ENCODE measurements around the gene GATAD2B. TPM values are rescaled to one million over a fixed set of nuclear protein-coding genes. Genes with fewer than 3 reads are reported as not detected.

The GATAD2B gene
- polyA plus RNA-seq, 3 donors from 2014 or later, result 1.3 to 5.5 (median 2.1) TPM

GRCh38 chr1:153945131-153945794 lies 22.5 kb upstream of the GATAD2B start:
- H3K9me3 Mint-ChIP-seq, result no peaks in the 10 kb centered on the region
- H3K36me3 Mint-ChIP-seq, result peaks cover 9 to 31% (median 19%) of the 10 kb centered on the region in 3 donors
- peaks cover 11 to 20% (median 13%) of the 10 kb centered on the region in 3 donors for H3K27me3 Mint-ChIP-seq (ENCODE audit: low read depth in 3 of 3)
- DNase-seq, result peak; percentile 91 to 92 (median 92)
- peak overlapping the region; percentile 96 to 100 (median 100) for H3K27ac Mint-ChIP-seq
- peak overlapping the region; percentile 93 to 100 (median 98) for H3K4me3 Mint-ChIP-seq
- H3K4me1 Mint-ChIP-seq, result peaks cover 44 to 48% of the 10 kb centered on the region in 2 donors

- peak overlapping the region; percentile 96 to 100 (median 100) for H3K27ac Mint-ChIP-seq
- peaks cover 11 to 20% (median 13%) of the 10 kb centered on the region in 3 donors for H3K27me3 Mint-ChIP-seq (ENCODE audit: low read depth in 3 of 3)
- H3K4me3 Mint-ChIP-seq, result peak overlapping the region; percentile 93 to 100 (median 98)
- H3K4me1 Mint-ChIP-seq, result peaks cover 49% of the 10 kb centered on the region in 2 donors
- H3K36me3 Mint-ChIP-seq, result peaks cover 9 to 32% (median 19%) of the 10 kb centered on the region in 3 donors
- DNase-seq, result no peak
- H3K9me3 Mint-ChIP-seq, result no peaks in the 10 kb centered on the region
Observed at GRCh38 chr1:153944827-153945117, 22.0 kb upstream of the GATAD2B start.

- Mint-ChIP-seq H3K4me1 (peaks cover 53 to 55% of the 10 kb centered on the region in 2 donors), H3K27ac (peak overlapping the region; percentile 96 to 100 (median 100)), H3K27me3 (ENCODE audit: low read depth in 3 of 3) (peaks cover 11 to 20% (median 13%) of the 10 kb centered on the region in 3 donors), H3K36me3 (peaks cover 9 to 36% (median 20%) of the 10 kb centered on the region in 3 donors), H3K4me3 (peak overlapping the region; percentile 93 to 100 (median 98)), H3K9me3 (no peaks in the 10 kb centered on the region)
- DNase-seq, result peak in 2 of 3 donors; percentile 39 to 41
Observed at GRCh38 chr1:153944005-153944826, 21.4 kb upstream of the GATAD2B start.

- Mint-ChIP-seq H3K4me3 (peak overlapping the region in 3 of 5 donors; percentile 13 to 54 (median 33)), H3K4me1 (peaks cover 55 to 62% of the 10 kb centered on the region in 2 donors), H3K36me3 (peaks cover 9 to 38% (median 17%) of the 10 kb centered on the region in 3 donors), H3K27ac (peak overlapping the region; percentile 84 to 100 (median 92)), H3K9me3 (no peaks in the 10 kb centered on the region), H3K27me3 (ENCODE audit: low read depth in 3 of 3) (peaks cover 11 to 20% (median 13%) of the 10 kb centered on the region in 3 donors)
- no peak for DNase-seq
Observed at GRCh38 chr1:153942766-153943549, 20.2 kb upstream of the GATAD2B start.

GRCh38 chr1:153941826-153942725 lies 19.3 kb upstream of the GATAD2B start:
- no peak for DNase-seq
- Mint-ChIP-seq H3K27ac (peak overlapping the region; percentile 12 to 99 (median 86)), H3K4me1 (peaks cover 57 to 70% of the 10 kb centered on the region in 2 donors)

GRCh38 chr1:153940756-153941155 lies 18.0 kb upstream of the GATAD2B start:
- peaks cover 13 to 57% (median 17%) of the 10 kb centered on the region in 3 donors for H3K36me3 Mint-ChIP-seq
- H3K27ac Mint-ChIP-seq, result peak overlapping the region in 3 of 6 donors; percentile 13 to 67 (median 43)
- H3K27me3 Mint-ChIP-seq (ENCODE audit: low read depth in 3 of 3), result peaks cover 7 to 14% (median 11%) of the 10 kb centered on the region in 3 donors
- no peak for DNase-seq
- H3K9me3 Mint-ChIP-seq, result no peaks in the 10 kb centered on the region
- peaks cover 52 to 65% of the 10 kb centered on the region in 2 donors for H3K4me1 Mint-ChIP-seq
- H3K4me3 Mint-ChIP-seq, result no peak overlapping the region

More at GRCh38 chr1:153941826-153942725, 19.3 kb upstream of the GATAD2B start:
- Mint-ChIP-seq H3K4me3 (peak overlapping the region in 1 of 5 donors; percentile 18), H3K27me3 (ENCODE audit: low read depth in 3 of 3) (peaks cover 11 to 18% (median 13%) of the 10 kb centered on the region in 3 donors), H3K36me3 (peaks cover 11 to 47% (median 17%) of the 10 kb centered on the region in 3 donors), H3K9me3 (no peaks in the 10 kb centered on the region)

- Mint-ChIP-seq H3K4me1 (peaks cover 42 to 54% of the 10 kb centered on the region in 2 donors), H3K27ac (peak overlapping the region in 3 of 6 donors; percentile 53 to 65 (median 62)), H3K27me3 (ENCODE audit: low read depth in 3 of 3) (peaks cover 0 to 2% (median 1%) of the 10 kb centered on the region in 3 donors), H3K9me3 (no peaks in the 10 kb centered on the region), H3K4me3 (no peak overlapping the region), H3K36me3 (peaks cover 14 to 66% (median 15%) of the 10 kb centered on the region in 3 donors)
- no peak for DNase-seq
Observed at GRCh38 chr1:153939476-153939875, 16.7 kb upstream of the GATAD2B start.

GRCh38 chr1:153938996-153939395 lies 16.2 kb upstream of the GATAD2B start:
- H3K27ac Mint-ChIP-seq, result peak overlapping the region in 4 of 6 donors; percentile 17 to 68 (median 58)
- H3K36me3 Mint-ChIP-seq, result peaks cover 13 to 67% (median 17%) of the 10 kb centered on the region in 3 donors
- no peak for DNase-seq
- peaks cover 0 to 2% (median 0%) of the 10 kb centered on the region in 3 donors for H3K27me3 Mint-ChIP-seq (ENCODE audit: low read depth in 3 of 3)
- no peaks in the 10 kb centered on the region for H3K9me3 Mint-ChIP-seq
- no peak overlapping the region for H3K4me3 Mint-ChIP-seq
- peaks cover 37 to 49% of the 10 kb centered on the region in 2 donors for H3K4me1 Mint-ChIP-seq

- H3K9me3 Mint-ChIP-seq, result no peaks in the 10 kb centered on the region
- no peak overlapping the region for H3K4me3 Mint-ChIP-seq
- peak overlapping the region in 3 of 6 donors; percentile 30 to 51 (median 32) for H3K27ac Mint-ChIP-seq
- no peak for DNase-seq
- H3K4me1 Mint-ChIP-seq, result peaks cover 24 to 32% of the 10 kb centered on the region in 2 donors
- H3K36me3 Mint-ChIP-seq, result peaks cover 9 to 62% (median 13%) of the 10 kb centered on the region in 3 donors
- H3K27me3 Mint-ChIP-seq (ENCODE audit: low read depth in 3 of 3), result peaks cover 0 to 2% (median 1%) of the 10 kb centered on the region in 3 donors
Observed at GRCh38 chr1:153937331-153937730, 14.6 kb upstream of the GATAD2B start.

GRCh38 chr1:153936011-153936802 lies 13.4 kb upstream of the GATAD2B start:
- Mint-ChIP-seq H3K4me3 (peak overlapping the region in 1 of 5 donors; percentile 50), H3K36me3 (peaks cover 9 to 57% (median 13%) of the 10 kb centered on the region in 3 donors), H3K27ac (peak overlapping the region in 5 of 6 donors; percentile 16 to 64 (median 30)), H3K9me3 (no peaks in the 10 kb centered on the region), H3K4me1 (peaks cover 17 to 30% of the 10 kb centered on the region in 2 donors), H3K27me3 (ENCODE audit: low read depth in 3 of 3) (peaks cover 0 to 2% (median 1%) of the 10 kb centered on the region in 3 donors)
- no peak for DNase-seq

GRCh38 chr1:153934746-153935145 lies 12.0 kb upstream of the GATAD2B start:
- Mint-ChIP-seq H3K36me3 (peaks cover under 1 to 46% (median 8%) of the 10 kb centered on the region in 3 donors), H3K27me3 (ENCODE audit: low read depth in 3 of 3) (peaks cover 0 to 2% (median 1%) of the 10 kb centered on the region in 3 donors), H3K4me3 (no peak overlapping the region), H3K9me3 (no peaks in the 10 kb centered on the region), H3K27ac (peak overlapping the region in 2 of 6 donors; percentile 40 to 53), H3K4me1 (peaks cover 16 to 21% of the 10 kb centered on the region in 2 donors)
- DNase-seq, result no peak

All from immature natural killer cell (primary cell).